Prostate gland (tissue), 2 donors: Measurements from ENCODE around the gene CACNA1H. TPM values are rescaled to one million over a fixed set of nuclear protein-coding genes. Genes with fewer than 3 reads are reported as not detected.

ENCODE experiments used
- DNase-seq: peaks from one replicate; pipeline ENCODE4 v3.0.0-alpha.2; 2019; ENCODE audit warnings: low spot score
- H3K27ac ChIP-seq, 2 donors: fragments of 200-600 bp; sonication (generic); 2 replicates each; pipeline ENCODE4 v1.5.1; 2017 to 2019
- H3K27me3 ChIP-seq: fragments of 200-600 bp; sonication (generic); replicated peaks from 2 replicates; pipeline ENCODE4 v1.5.1; 2019; ENCODE audit not compliant: insufficient read depth
- H3K36me3 ChIP-seq, 2 donors: fragments of 200-600 bp; sonication (generic); 1 replicate in 1 of 2; 2 replicates in 1 of 2; pipeline versions ENCODE4 v1.5.1 to v1.8.1; 2017 to 2019
- H3K4me1 ChIP-seq: fragments of 200-600 bp; sonication (generic); replicated peaks from 2 replicates; pipeline ENCODE4 v1.5.1; 2019
- H3K4me3 ChIP-seq, 2 donors: fragments of 200-600 bp; sonication (generic); 2 replicates each; pipeline ENCODE4 v1.5.1; 2017 to 2019
- H3K9me3 ChIP-seq: fragments of 200-600 bp; sonication (generic); 2 replicates; pipeline ENCODE4 v1.5.1; 2017
- CTCF ChIP-seq, 4 experiments: fragments of 200-600 bp in 2 of 4; fragments of 450-650 bp in 2 of 4; sonication (generic) in 2 of 4; IDR thresholded peaks; 1 replicate in 3 of 4; 2 replicates in 1 of 4; pipeline ENCODE4 v1.5.1; 2016 to 2019; ENCODE audit warnings: antibody characterized with exemption in 4 of 4, mild to moderate bottlenecking in 2 of 4, moderate library complexity in 2 of 4
- POLR2A ChIP-seq: fragments of 450-650 bp; IDR thresholded peaks from one replicate; pipeline ENCODE4 v1.6.1; 2016; ENCODE audit warnings: antibody characterized with exemption, mild to moderate bottlenecking
- POLR2AphosphoS5 ChIP-seq: sonication (generic); formaldehyde crosslinking; IDR thresholded peaks from one replicate; pipeline ENCODE4 v1.6.1; 2017; ENCODE audit warnings: antibody characterized with exemption
- WGBS: methylation state at CpG from one replicate; pipeline ENCODE4 v1.1.5; 2018; 5-methylcytosine and 5-hydroxymethylcytosine counted together
- intact Hi-C: fragments of 100-400 bp; cut with DNase I; formaldehyde crosslinking; loops from one replicate; pipeline ENCODE4 v1.14.2; 2022
- total RNA-seq, 2 donors: library from RNA; depleted of rRNA; stranded (reverse); fragments of >200 nt; gene quantifications; one replicate each; pipeline ENCODE4 v1.1.0, GENCODE V29; 2016

The CACNA1H gene
- total RNA-seq, 2 donors from 2014 or later = 32.5 to 111 TPM

- intact Hi-C loops = no loop called here
- H3K9me3 ChIP-seq = no peaks in the 10 kb centered on the region
- WGBS = 73% methylated on average over 34 of the region's 36 CpGs
- H3K4me3 ChIP-seq = no peak overlapping the region
- H3K4me1 ChIP-seq = no peaks in the 10 kb centered on the region
- peaks cover 21% of the 10 kb centered on the region for H3K27me3 ChIP-seq
- TF ChIP-seq CTCF (IDR thresholded peaks at IDR 0.05) (no peak), POLR2AphosphoS5 (no peak), POLR2A (no peak)
- H3K36me3 ChIP-seq = no peaks in the 10 kb centered on the region
- H3K27ac ChIP-seq = no peak overlapping the region
- no peak for DNase-seq
These were observed 107.3 kb downstream of the CACNA1H start for GRCh38 chr16:1260101-1260680.

GRCh38 chr16:1261131-1261892, 108.4 kb downstream of the CACNA1H start:
- no peak for TF ChIP-seq CTCF (IDR thresholded peaks at IDR 0.05)
- no peak for TF ChIP-seq POLR2A
- TF ChIP-seq POLR2AphosphoS5 = no peak
- Histone ChIP-seq H3K36me3 (no peaks in the 10 kb centered on the region), H3K9me3 (no peaks in the 10 kb centered on the region), H3K4me1 (no peaks in the 10 kb centered on the region), H3K27me3 (peaks cover 21% of the 10 kb centered on the region), H3K27ac (no peak overlapping the region), H3K4me3 (no peak overlapping the region)
- no peak for DNase-seq
- 15% methylated on average over 43 of the region's 47 CpGs for WGBS
- intact Hi-C loops = no loop called here

GRCh38 chr16:1262210-1262845, 109.4 kb downstream of the CACNA1H start:
- TF ChIP-seq POLR2AphosphoS5 (no peak), CTCF (IDR thresholded peaks at IDR 0.05) (no peak), POLR2A (no peak)
- intact Hi-C loops = no loop called here
- WGBS = 82% methylated on average over 32 of the region's 32 CpGs
- H3K4me1 ChIP-seq = no peaks in the 10 kb centered on the region
- H3K4me3 ChIP-seq = no peak overlapping the region
- no peaks in the 10 kb centered on the region for H3K9me3 ChIP-seq
- peaks cover 21% of the 10 kb centered on the region for H3K27me3 ChIP-seq
- H3K27ac ChIP-seq = no peak overlapping the region
- no peak for DNase-seq
- no peaks in the 10 kb centered on the region for H3K36me3 ChIP-seq

GRCh38 chr16:1262846-1263221, 109.9 kb downstream of the CACNA1H start:
- Histone ChIP-seq H3K36me3 (no peaks in the 10 kb centered on the region), H3K27ac (no peak overlapping the region), H3K9me3 (no peaks in the 10 kb centered on the region), H3K27me3 (peaks cover 21% of the 10 kb centered on the region), H3K4me1 (no peaks in the 10 kb centered on the region), H3K4me3 (no peak overlapping the region)
- intact Hi-C loops = no loop called here
- WGBS = 85% methylated on average over 9 of the region's 9 CpGs
- TF ChIP-seq POLR2A (no peak), CTCF (IDR thresholded peaks at IDR 0.05) (no peak), POLR2AphosphoS5 (no peak)
- no peak for DNase-seq
